NCI-H1436 treated with DMSO at 0.1 percent for 48 hours (cell line): ENCODE data around the gene FBXL14.
"Not testable (repeated sequence)": the region's sequence is repeated elsewhere in the genome, so short reads cannot be mapped to it uniquely, and the experiment has no call there.

Source experiments
- DNase-seq: peaks from one replicate; lab custom pipeline; 2025; lab: John Stamatoyannopoulos, UW

The FBXL14 gene

GRCh38 chr12:1619587-1619986, 25.2 kb upstream of the FBXL14 start:
- no peak for DNase-seq

GRCh38 chr12:1619159-1619558, 24.8 kb upstream of the FBXL14 start:
- DNase-seq = no peak

GRCh38 chr12:1618489-1618888, 24.1 kb upstream of the FBXL14 start:
- DNase-seq = no peak

GRCh38 chr12:1616233-1617066, 22.1 kb upstream of the FBXL14 start:
- no peak for DNase-seq

GRCh38 chr12:1614360-1614759, 20.0 kb upstream of the FBXL14 start:
- DNase-seq = no peak

- DNase-seq = no peak
These were observed 19.5 kb upstream of the FBXL14 start for GRCh38 chr12:1613860-1614259.

GRCh38 chr12:1611803-1612572, 17.6 kb upstream of the FBXL14 start:
- no peak for DNase-seq

- no peak for DNase-seq
These were observed 15.8 kb upstream of the FBXL14 start for GRCh38 chr12:1610072-1610643.

GRCh38 chr12:1608713-1609119, 14.3 kb upstream of the FBXL14 start:
- DNase-seq = no peak

- no peak for DNase-seq
These were observed 13.7 kb upstream of the FBXL14 start for GRCh38 chr12:1607940-1608712.

- DNase-seq = peak; percentile 53
These were observed 11.7 kb upstream of the FBXL14 start for GRCh38 chr12:1606021-1606622.

- DNase-seq = no peak
These were observed 11.0 kb upstream of the FBXL14 start for GRCh38 chr12:1605129-1606020.

GRCh38 chr12:1604464-1604863, 10.1 kb upstream of the FBXL14 start:
- no peak for DNase-seq

GRCh38 chr12:1603269-1603993, 9.1 kb upstream of the FBXL14 start:
- no peak for DNase-seq

GRCh38 chr12:1602706-1603105, 8.3 kb upstream of the FBXL14 start:
- DNase-seq = not testable (repeated sequence)

GRCh38 chr12:1598757-1599156, 4.4 kb upstream of the FBXL14 start:
- DNase-seq = no peak

GRCh38 chr12:1595690-1596347, 1.4 kb upstream of the FBXL14 start:
- DNase-seq = no peak

- no peak for DNase-seq
These were observed 713 bp upstream of the FBXL14 start for GRCh38 chr12:1595026-1595561.

- DNase-seq = no peak
These were observed 448 bp downstream of the FBXL14 start for GRCh38 chr12:1594006-1594260.
